Fibroblast of lung (primary cell): Measurements from ENCODE around the gene LRRC15. TPM values are rescaled to one million over a fixed set of nuclear protein-coding genes. Genes with fewer than 3 reads are reported as not detected.

Experiments used
- DNase-seq, 2 donors: peaks; one replicate each; pipeline versions ENCODE4 v3.0.0 to v3.0.0-alpha.2; 2010; ENCODE audit warnings: low read depth in 2 of 2
- H2AFZ ChIP-seq: 2 replicates; pipeline ENCODE4 v1.5.1; 2012; ENCODE audit warnings: low read length, control low read depth, inconsistent platforms
- H3K27ac ChIP-seq: 2 replicates; pipeline ENCODE4 v1.5.1; 2011; ENCODE audit warnings: low read length, control low read depth; ENCODE audit not compliant: insufficient read depth
- H3K27me3 ChIP-seq: 2 replicates; pipeline ENCODE4 v1.5.1; 2011; ENCODE audit warnings: mild to moderate bottlenecking, low read length; ENCODE audit not compliant: control insufficient read depth, insufficient read depth
- H3K36me3 ChIP-seq: 2 replicates; pipeline ENCODE4 v1.5.1; 2011; ENCODE audit warnings: low read length; ENCODE audit not compliant: control insufficient read depth, insufficient read depth
- H3K4me1 ChIP-seq: 2 replicates; pipeline ENCODE4 v1.5.1; 2011; ENCODE audit warnings: low read length; ENCODE audit not compliant: control insufficient read depth, insufficient read depth; ENCODE audit errors: extremely low read depth
- H3K4me2 ChIP-seq: 2 replicates; pipeline ENCODE4 v1.5.1; 2011; ENCODE audit warnings: low read length, control low read depth; ENCODE audit not compliant: insufficient read depth; ENCODE audit errors: extremely low read depth
- H3K4me3 ChIP-seq, 4 experiments: fragments of 200-600 bp in 1 of 4; sonication (generic) in 1 of 4; replicated peaks in 1 of 4; 2 replicates each; pipeline ENCODE4 v1.5.1; 2011 to 2016; ENCODE audit warnings: low read length in 4 of 4, low read depth in 3 of 4, mild to moderate bottlenecking in 3 of 4, control low read depth in 2 of 4, inconsistent platforms in 1 of 4, mixed read lengths in 1 of 4; ENCODE audit not compliant: insufficient read depth in 1 of 4; ENCODE audit errors: control extremely low read depth in 1 of 4
- H3K79me2 ChIP-seq: 2 replicates; pipeline ENCODE4 v1.5.1; 2012; ENCODE audit warnings: mild to moderate bottlenecking, low read length, inconsistent platforms; ENCODE audit not compliant: control insufficient read depth, insufficient read depth
- H3K9ac ChIP-seq: 2 replicates; pipeline ENCODE4 v1.5.1; 2011; ENCODE audit warnings: mild to moderate bottlenecking, low read length, control low read depth; ENCODE audit not compliant: insufficient read depth
- H3K9me3 ChIP-seq: 2 replicates; pipeline ENCODE4 v1.5.1; 2012; ENCODE audit warnings: low read depth, low read length; ENCODE audit not compliant: control insufficient read depth, insufficient read depth
- H4K20me1 ChIP-seq: 2 replicates; pipeline ENCODE4 v1.5.1; 2011; ENCODE audit warnings: low read length; ENCODE audit not compliant: control insufficient read depth, insufficient read depth; ENCODE audit errors: extremely low read depth
- EZH2 ChIP-seq: IDR thresholded peaks from 2 replicates; pipeline ENCODE4 v1.5.1; 2012; ENCODE audit warnings: low read length, control low read depth, mild to moderate bottlenecking; ENCODE audit errors: missing control alignments
- polyA plus RNA-seq, 2 donors: library from polyadenylated mRNA; depleted of rRNA in 1 of 2; stranded (reverse) in 1 of 2; unstranded in 1 of 2; fragments of >200 nt; gene quantifications; 2 replicates each; pipeline ENCODE4 v1.2.1, GENCODE V29; 2011 to 2012; ENCODE audit warnings: missing spikeins in 1 of 2
- total RNA-seq: library from RNA; depleted of rRNA; stranded (reverse); fragments of >200 nt; gene quantifications from 2 replicates; pipeline ENCODE4 v1.2.1, GENCODE V29; 2014
- TF ChIP-seq, protein P1 (sequence below), 2 donors: IDR thresholded peaks in 1 of 2; conservative IDR thresholded peaks in 1 of 2; 1 replicate in 1 of 2; 2 replicates in 1 of 2; pipeline ENCODE4 v1.5.1; 2011 to 2012; ENCODE audit warnings: low read length in 2 of 2, control low read depth in 1 of 2, inconsistent platforms in 1 of 2, low read depth in 1 of 2, mild to moderate bottlenecking in 1 of 2

LRRC15 gene
- total and polyA plus RNA-seq, 2 donors (not counting 1 experiment from before 2014, with no cell fraction given), result 0.58 to 2.3 TPM

DNA sequence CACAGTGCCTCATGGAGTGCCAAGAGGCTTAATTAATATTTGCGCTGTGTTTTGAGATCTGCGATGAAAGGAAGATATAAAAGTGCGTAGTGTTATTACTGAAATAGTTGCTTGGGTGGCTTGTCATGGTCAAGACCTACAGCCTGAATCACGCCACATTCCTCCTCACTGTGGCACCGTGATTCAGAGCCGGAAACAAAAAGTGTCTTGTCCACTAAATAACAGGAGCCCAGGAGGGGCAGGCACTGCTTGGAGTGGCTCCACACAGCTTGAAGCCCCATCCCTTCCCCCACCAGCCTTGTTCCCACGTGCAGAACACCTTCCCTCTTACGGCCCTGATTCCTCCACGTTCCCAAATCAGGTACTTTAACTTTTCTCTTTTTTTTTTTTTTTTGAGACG is 1.2 kb upstream of the LRRC15 start:
- H3K4me3 ChIP-seq, result no peak overlapping the region
- H3K9ac ChIP-seq, result no peak overlapping the region
- no peaks in the 10 kb centered on the region for H4K20me1 ChIP-seq
- no peaks in the 10 kb centered on the region for H3K79me2 ChIP-seq
- peak in 1 of 2 donors; percentile 21 for DNase-seq
- no peaks in the 10 kb centered on the region for H3K36me3 ChIP-seq
- no peak overlapping the region for H3K27ac ChIP-seq
- H3K9me3 ChIP-seq, result no peaks in the 10 kb centered on the region
- no peak overlapping the region for H3K4me2 ChIP-seq
- peaks cover 12% of the 10 kb centered on the region for H3K4me1 ChIP-seq
- no peak overlapping the region for H2AFZ ChIP-seq
- peaks cover 4% of the 10 kb centered on the region for H3K27me3 ChIP-seq
- TF ChIP-seq, protein P1, sequence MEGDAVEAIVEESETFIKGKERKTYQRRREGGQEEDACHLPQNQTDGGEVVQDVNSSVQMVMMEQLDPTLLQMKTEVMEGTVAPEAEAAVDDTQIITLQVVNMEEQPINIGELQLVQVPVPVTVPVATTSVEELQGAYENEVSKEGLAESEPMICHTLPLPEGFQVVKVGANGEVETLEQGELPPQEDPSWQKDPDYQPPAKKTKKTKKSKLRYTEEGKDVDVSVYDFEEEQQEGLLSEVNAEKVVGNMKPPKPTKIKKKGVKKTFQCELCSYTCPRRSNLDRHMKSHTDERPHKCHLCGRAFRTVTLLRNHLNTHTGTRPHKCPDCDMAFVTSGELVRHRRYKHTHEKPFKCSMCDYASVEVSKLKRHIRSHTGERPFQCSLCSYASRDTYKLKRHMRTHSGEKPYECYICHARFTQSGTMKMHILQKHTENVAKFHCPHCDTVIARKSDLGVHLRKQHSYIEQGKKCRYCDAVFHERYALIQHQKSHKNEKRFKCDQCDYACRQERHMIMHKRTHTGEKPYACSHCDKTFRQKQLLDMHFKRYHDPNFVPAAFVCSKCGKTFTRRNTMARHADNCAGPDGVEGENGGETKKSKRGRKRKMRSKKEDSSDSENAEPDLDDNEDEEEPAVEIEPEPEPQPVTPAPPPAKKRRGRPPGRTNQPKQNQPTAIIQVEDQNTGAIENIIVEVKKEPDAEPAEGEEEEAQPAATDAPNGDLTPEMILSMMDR (conservative IDR thresholded peaks at IDR 0.05 in 1 of 2, IDR thresholded peaks at IDR 0.05 in 1 of 2; ENCODE audit: low read depth in 1 of 2, low read length in 2 of 2), result no peak

DNA sequence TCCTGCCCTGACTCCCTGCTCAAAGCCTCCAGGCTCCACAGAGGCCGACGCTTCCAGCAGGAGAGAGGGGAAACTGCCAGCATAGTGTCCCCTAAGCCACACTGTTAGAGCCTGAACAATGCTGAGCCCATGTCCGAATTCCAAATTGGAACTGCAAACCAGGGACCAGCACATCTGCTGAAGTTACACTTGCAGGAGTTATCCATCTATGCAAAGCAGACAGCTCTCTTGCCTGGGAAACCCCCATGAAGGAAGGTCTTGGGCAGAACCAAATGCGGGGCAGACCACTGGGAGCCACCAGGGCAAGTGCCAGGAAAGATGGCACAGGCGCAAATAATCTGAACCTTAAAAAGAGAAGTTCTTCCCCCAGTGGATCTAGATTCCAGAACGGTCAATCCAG is 625 bp downstream of the LRRC15 start:
- no peak for DNase-seq
- Histone ChIP-seq H3K9me3 (no peaks in the 10 kb centered on the region), H3K27me3 (peaks cover 4% of the 10 kb centered on the region), H3K4me1 (peaks cover 23% of the 10 kb centered on the region), H3K36me3 (no peaks in the 10 kb centered on the region), H3K79me2 (no peaks in the 10 kb centered on the region), H3K27ac (no peak overlapping the region), H3K4me3 (no peak overlapping the region), H3K4me2 (peak overlapping the region; percentile 4), H4K20me1 (no peaks in the 10 kb centered on the region), H3K9ac (no peak overlapping the region), H2AFZ (no peak overlapping the region)
- TF ChIP-seq EZH2, result no peak
- TF ChIP-seq, protein P1 (conservative IDR thresholded peaks at IDR 0.05 in 1 of 2, IDR thresholded peaks at IDR 0.05 in 1 of 2; ENCODE audit: low read depth in 1 of 2, low read length in 2 of 2), result no peak

DNA sequence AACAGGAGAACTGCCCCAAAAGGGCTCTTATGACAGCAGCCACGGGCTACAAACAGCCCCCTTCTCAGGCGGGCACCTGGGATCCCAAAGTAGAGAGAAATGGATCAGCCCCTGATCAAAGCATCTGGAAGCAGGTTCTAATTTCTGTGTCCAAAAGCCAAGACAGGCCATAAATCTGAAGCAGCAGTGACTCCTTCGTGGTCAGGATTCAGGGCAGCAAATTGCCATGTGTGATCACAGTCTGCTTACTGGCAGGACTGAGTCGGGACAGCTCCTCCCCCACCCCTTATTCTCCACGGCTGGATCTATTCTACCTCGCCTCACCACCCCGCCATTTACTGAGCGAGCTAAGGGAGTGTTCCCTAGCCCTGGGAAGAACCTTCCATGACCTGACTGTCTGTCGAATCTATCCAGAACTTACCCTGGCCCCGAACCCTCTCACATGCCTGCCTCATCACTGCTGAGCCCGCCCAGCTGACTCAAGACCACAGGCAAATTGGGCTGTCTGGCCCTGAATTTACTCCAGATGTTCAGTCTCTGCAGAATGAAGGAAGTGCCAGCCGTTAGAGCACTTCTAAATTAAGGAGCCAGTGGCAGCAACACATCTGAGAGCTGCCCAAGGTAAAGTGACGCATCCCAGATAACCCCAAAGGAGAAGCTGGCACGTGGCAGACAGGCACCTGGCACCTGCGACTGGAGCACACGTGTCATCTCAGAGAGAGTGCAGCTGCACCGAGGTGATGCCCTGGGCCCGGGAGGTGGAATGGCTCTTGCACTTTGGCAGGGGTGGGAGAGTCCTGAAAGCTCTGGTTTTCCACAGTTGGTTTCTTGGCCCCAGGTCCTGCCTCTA is 1.3 kb downstream of the LRRC15 start:
- Histone ChIP-seq H3K9ac (no peak overlapping the region), H4K20me1 (no peaks in the 10 kb centered on the region), H2AFZ (no peak overlapping the region), H3K9me3 (no peaks in the 10 kb centered on the region), H3K4me3 (no peak overlapping the region), H3K36me3 (no peaks in the 10 kb centered on the region), H3K79me2 (no peaks in the 10 kb centered on the region), H3K27ac (no peak overlapping the region), H3K4me1 (peaks cover 23% of the 10 kb centered on the region), H3K27me3 (peaks cover 4% of the 10 kb centered on the region), H3K4me2 (peak overlapping the region; percentile 4)
- DNase-seq, result peak; percentile 57 to 58
- no peak for TF ChIP-seq EZH2
- TF ChIP-seq, protein P1 (conservative IDR thresholded peaks at IDR 0.05 in 1 of 2, IDR thresholded peaks at IDR 0.05 in 1 of 2; ENCODE audit: low read depth in 1 of 2, low read length in 2 of 2), result no peak
